Smooth muscle cell (in vitro differentiated cells): ENCODE data around the gene UFSP2. TPM values are rescaled to one million over a fixed set of nuclear protein-coding genes. Genes with fewer than 3 reads are reported as not detected.

Experiments
- DNase-seq: peaks from one replicate; lab custom pipeline; 2025; ENCODE audit not compliant: unreplicated experiment; lab: John Stamatoyannopoulos, UW
- H2AFZ ChIP-seq: fragments of 200-600 bp; sonication (generic); 2 replicates; pipeline ENCODE4 v1.6.0; 2016; ENCODE audit warnings: antibody characterized with exemption, low read depth, mild to moderate bottlenecking
- H3F3A ChIP-seq: fragments of 200-600 bp; sonication (generic); 2 replicates; pipeline ENCODE4 v1.6.0; 2017; ENCODE audit warnings: antibody characterized with exemption, low read depth
- H3K27ac ChIP-seq: fragments of 200-600 bp; sonication (generic); 2 replicates; pipeline ENCODE4 v1.5.1; 2016; ENCODE audit warnings: low read depth, mild to moderate bottlenecking
- H3K27me3 ChIP-seq: fragments of 200-600 bp; sonication (generic); 2 replicates; pipeline ENCODE4 v1.6.1; 2016; ENCODE audit warnings: low read depth, mild to moderate bottlenecking
- H3K36me3 ChIP-seq: fragments of 200-600 bp; sonication (generic); 2 replicates; pipeline ENCODE4 v1.5.1; 2016; ENCODE audit warnings: low read depth
- H3K4me1 ChIP-seq: fragments of 200-600 bp; sonication (generic); 2 replicates; pipeline ENCODE4 v1.5.1; 2016; ENCODE audit warnings: low read depth
- H3K4me2 ChIP-seq: fragments of 200-600 bp; sonication (generic); 2 replicates; pipeline ENCODE4 v1.6.0; 2016; ENCODE audit warnings: mild to moderate bottlenecking
- H3K4me3 ChIP-seq: fragments of 200-600 bp; sonication (generic); 2 replicates; pipeline ENCODE4 v1.5.1; 2016; ENCODE audit warnings: mild to moderate bottlenecking
- H3K79me2 ChIP-seq: fragments of 200-600 bp; sonication (generic); 2 replicates; pipeline ENCODE4 v1.6.0; 2016; ENCODE audit warnings: low read depth, mild to moderate bottlenecking
- H3K9ac ChIP-seq: fragments of 200-600 bp; sonication (generic); 2 replicates; pipeline ENCODE4 v1.6.0; 2016; ENCODE audit warnings: low read depth
- H3K9me3 ChIP-seq: fragments of 200-600 bp; sonication (generic); replicated peaks from 2 replicates; pipeline ENCODE4 v1.5.1; 2016; ENCODE audit warnings: low read depth
- H4K20me1 ChIP-seq: fragments of 200-600 bp; sonication (generic); 2 replicates; pipeline ENCODE4 v1.6.0; 2016; ENCODE audit warnings: low read depth
- WGBS: methylation state at CpG from one replicate; pipeline ENCODE4 v1.1.7; 2016; ENCODE audit warnings: low lambda C conversion rate; 5-methylcytosine and 5-hydroxymethylcytosine counted together
- polyA plus RNA-seq: library from polyadenylated mRNA; unstranded; fragments of >200 nt; fragmentation: Nextera tagmentation; extraction: Ambion mirVana; gene quantifications from 2 replicates; pipeline ENCODE4 v1.2.1, GENCODE V29; 2016
- total RNA-seq: library from RNA; depleted of rRNA; stranded (reverse); fragments of >200 nt; gene quantifications from 2 replicates; pipeline ENCODE4 v1.2.3, GENCODE V29; 2014
- TF ChIP-seq, protein P1 (sequence below): fragments of 200-600 bp; sonication (generic); IDR thresholded peaks from 2 replicates; pipeline ENCODE4 v1.5.1; 2017; ENCODE audit warnings: borderline replicate concordance, mild to moderate bottlenecking, antibody characterized with exemption; ENCODE audit not compliant: insufficient read depth, poor library complexity, severe bottlenecking

UFSP2 gene
- total and polyA plus RNA-seq, 2 experiments from 2014 or later, result 36.6 to 65.0 TPM

- Histone ChIP-seq H3K4me3 (no peak overlapping the region), H3K27ac (no peak overlapping the region), H3F3A (no peaks in the 10 kb centered on the region), H3K9me3 (peaks cover 6% of the 10 kb centered on the region), H3K9ac (no peak overlapping the region), H2AFZ (no peak overlapping the region), H3K79me2 (no peaks in the 10 kb centered on the region), H3K4me2 (no peak overlapping the region), H3K27me3 (no peaks in the 10 kb centered on the region), H3K4me1 (no peaks in the 10 kb centered on the region), H3K36me3 (peaks cover 26% of the 10 kb centered on the region), H4K20me1 (no peaks in the 10 kb centered on the region)
- no peak for DNase-seq
- TF ChIP-seq, protein P1, sequence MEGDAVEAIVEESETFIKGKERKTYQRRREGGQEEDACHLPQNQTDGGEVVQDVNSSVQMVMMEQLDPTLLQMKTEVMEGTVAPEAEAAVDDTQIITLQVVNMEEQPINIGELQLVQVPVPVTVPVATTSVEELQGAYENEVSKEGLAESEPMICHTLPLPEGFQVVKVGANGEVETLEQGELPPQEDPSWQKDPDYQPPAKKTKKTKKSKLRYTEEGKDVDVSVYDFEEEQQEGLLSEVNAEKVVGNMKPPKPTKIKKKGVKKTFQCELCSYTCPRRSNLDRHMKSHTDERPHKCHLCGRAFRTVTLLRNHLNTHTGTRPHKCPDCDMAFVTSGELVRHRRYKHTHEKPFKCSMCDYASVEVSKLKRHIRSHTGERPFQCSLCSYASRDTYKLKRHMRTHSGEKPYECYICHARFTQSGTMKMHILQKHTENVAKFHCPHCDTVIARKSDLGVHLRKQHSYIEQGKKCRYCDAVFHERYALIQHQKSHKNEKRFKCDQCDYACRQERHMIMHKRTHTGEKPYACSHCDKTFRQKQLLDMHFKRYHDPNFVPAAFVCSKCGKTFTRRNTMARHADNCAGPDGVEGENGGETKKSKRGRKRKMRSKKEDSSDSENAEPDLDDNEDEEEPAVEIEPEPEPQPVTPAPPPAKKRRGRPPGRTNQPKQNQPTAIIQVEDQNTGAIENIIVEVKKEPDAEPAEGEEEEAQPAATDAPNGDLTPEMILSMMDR, result no peak
- WGBS, result 96% methylated on average over 6 of the region's 6 CpGs
These were observed 20.3 kb downstream of the UFSP2 start for GRCh38 chr4:185405296-185405999.

GRCh38 chr4:185404031-185404430 is 21.7 kb downstream of the UFSP2 start:
- no peak overlapping the region for H3K27ac ChIP-seq
- H3K4me2 ChIP-seq, result no peak overlapping the region
- TF ChIP-seq, protein P1, result no peak
- WGBS, result 98% methylated on average over 4 of the region's 4 CpGs
- H3K9me3 ChIP-seq, result no peaks in the 10 kb centered on the region
- DNase-seq, result no peak
- no peaks in the 10 kb centered on the region for H4K20me1 ChIP-seq
- no peak overlapping the region for H3K9ac ChIP-seq
- H2AFZ ChIP-seq, result no peak overlapping the region
- no peaks in the 10 kb centered on the region for H3K4me1 ChIP-seq
- no peak overlapping the region for H3K4me3 ChIP-seq
- H3K79me2 ChIP-seq, result no peaks in the 10 kb centered on the region
- H3K36me3 ChIP-seq, result peaks cover 29% of the 10 kb centered on the region
- H3F3A ChIP-seq, result peaks cover 7% of the 10 kb centered on the region
- no peaks in the 10 kb centered on the region for H3K27me3 ChIP-seq

DNA sequence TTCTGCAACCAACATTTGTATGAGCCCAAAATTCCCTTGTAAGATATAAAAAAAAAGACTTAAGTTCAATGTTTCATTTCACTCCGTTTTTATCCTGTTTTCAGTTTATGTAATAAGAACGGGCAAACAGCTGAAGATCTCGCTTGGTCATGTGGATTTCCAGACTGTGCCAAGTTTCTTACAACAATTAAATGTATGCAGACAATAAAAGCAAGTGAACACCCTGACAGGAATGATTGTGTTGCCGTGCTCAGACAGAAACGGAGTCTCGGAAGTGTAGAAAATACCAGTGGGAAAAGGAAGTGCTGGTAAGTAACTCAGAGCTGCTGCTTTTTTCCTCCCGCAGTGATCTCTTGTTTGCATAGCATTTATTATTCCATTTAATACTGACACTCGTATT is 26.3 kb downstream of the UFSP2 start:
- WGBS, result 91% methylated on average over 8 of the region's 8 CpGs
- Histone ChIP-seq H3K9ac (no peak overlapping the region), H4K20me1 (no peaks in the 10 kb centered on the region), H3K4me2 (peak overlapping the region; percentile 27), H3K4me1 (peaks cover 25% of the 10 kb centered on the region), H3K27me3 (no peaks in the 10 kb centered on the region), H3K4me3 (no peak overlapping the region), H3K27ac (no peak overlapping the region), H2AFZ (no peak overlapping the region), H3K9me3 (no peaks in the 10 kb centered on the region), H3F3A (peaks cover 14% of the 10 kb centered on the region), H3K79me2 (no peaks in the 10 kb centered on the region), H3K36me3 (peaks cover 19% of the 10 kb centered on the region)
- no peak for DNase-seq
- TF ChIP-seq, protein P1, result no peak

GRCh38 chr4:185398618-185399017 is 27.1 kb downstream of the UFSP2 start:
- 96% methylated on average over 2 of the region's 2 CpGs for WGBS
- TF ChIP-seq, protein P1, result no peak
- no peaks in the 10 kb centered on the region for H3K79me2 ChIP-seq
- H3K9ac ChIP-seq, result no peak overlapping the region
- no peaks in the 10 kb centered on the region for H3K9me3 ChIP-seq
- H3K36me3 ChIP-seq, result peaks cover 19% of the 10 kb centered on the region
- H3K4me3 ChIP-seq, result peak overlapping the region; percentile 11
- H3K4me2 ChIP-seq, result peak overlapping the region; percentile 95
- H3F3A ChIP-seq, result peaks cover 14% of the 10 kb centered on the region
- H3K27ac ChIP-seq, result no peak overlapping the region
- H3K4me1 ChIP-seq, result peaks cover 25% of the 10 kb centered on the region
- no peak overlapping the region for H2AFZ ChIP-seq
- no peaks in the 10 kb centered on the region for H4K20me1 ChIP-seq
- no peak for DNase-seq
- H3K27me3 ChIP-seq, result no peaks in the 10 kb centered on the region
